ENCODE results near the gene STUM. TPM values are rescaled to one million over a fixed set of nuclear protein-coding genes. Genes with fewer than 3 reads are reported as not detected.
A peak's percentile ranks its signal among the peaks of the same experiment; 100 is the strongest.
"Not testable (repeated sequence)": the region's sequence is repeated elsewhere in the genome, so short reads cannot be mapped to it uniquely, and the experiment has no call there.

STUM gene
- total and polyA plus RNA-seq, 2 donors from 2014 or later, result 1.6 to 1.9 TPM

DNA sequence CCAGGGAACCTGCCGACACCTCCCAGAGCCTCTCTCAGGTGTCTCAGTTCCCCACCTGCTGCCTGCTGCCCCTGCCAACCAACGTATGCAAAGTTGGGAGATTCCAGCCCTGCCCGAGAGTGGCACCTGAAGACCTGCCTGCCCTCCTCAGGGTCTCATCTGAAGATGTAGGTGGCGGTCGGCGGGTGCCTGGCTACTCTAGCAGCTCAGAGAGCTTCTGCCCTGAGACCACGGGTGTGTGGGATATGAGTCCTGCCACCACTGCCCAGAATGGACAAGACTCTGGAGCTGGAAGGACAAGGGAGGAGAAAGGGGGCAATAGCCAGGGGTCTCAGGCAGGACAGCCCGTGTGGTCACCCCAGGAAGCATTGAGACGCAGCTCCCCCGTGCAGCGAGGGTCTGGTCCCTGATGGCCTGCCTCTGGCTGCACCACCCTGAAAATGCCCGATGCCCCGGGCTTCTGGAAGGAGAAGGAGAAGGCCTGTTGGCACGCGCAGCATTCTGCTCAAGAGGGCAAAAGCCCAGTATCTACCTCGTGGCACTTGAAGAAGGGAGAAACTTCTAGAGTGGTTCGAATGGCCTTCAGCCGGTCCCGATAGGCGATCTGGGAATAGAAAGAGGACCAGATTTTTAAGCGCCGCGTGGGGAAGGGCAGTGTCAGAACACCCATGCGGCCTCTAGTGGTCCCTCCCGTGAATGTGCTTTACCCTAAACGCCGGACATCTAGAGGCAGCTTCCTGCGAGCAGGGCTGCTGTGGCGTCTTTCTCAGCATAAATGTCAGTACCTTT is 88.8 kb downstream of the STUM start:
- Histone ChIP-seq H3K36me3 (ENCODE audit: control insufficient read depth in 2 of 3, insufficient read depth in 3 of 3, low read length in 3 of 3) (peaks cover 0 to 7% (median 2%) of the 10 kb centered on the region in 3 donors), H3K27me3 (ENCODE audit: control insufficient read depth, insufficient read depth, low read length) (no peaks in the 10 kb centered on the region), H3K27ac (ENCODE audit: low read depth in 2 of 2, low read length in 2 of 2) (no peak overlapping the region), H3K9ac (ENCODE audit: low read length in 3 of 3) (no peak overlapping the region), H3K9me3 (ENCODE audit: control insufficient read depth in 2 of 3, insufficient read depth in 1 of 3, low read length in 3 of 3) (no peaks in the 10 kb centered on the region), H3K4me1 (ENCODE audit: control insufficient read depth in 2 of 3, insufficient read depth in 2 of 3, low read depth in 1 of 3, low read length in 3 of 3) (no peaks in the 10 kb centered on the region), H3K4me3 (ENCODE audit: low read length in 3 of 3) (no peak overlapping the region)
- intact Hi-C loops (cut with DNase I), result no loop called here
- peak in 2 of 5 donors; percentile 35 to 74 for DNase-seq
- TF ChIP-seq, protein P1, sequence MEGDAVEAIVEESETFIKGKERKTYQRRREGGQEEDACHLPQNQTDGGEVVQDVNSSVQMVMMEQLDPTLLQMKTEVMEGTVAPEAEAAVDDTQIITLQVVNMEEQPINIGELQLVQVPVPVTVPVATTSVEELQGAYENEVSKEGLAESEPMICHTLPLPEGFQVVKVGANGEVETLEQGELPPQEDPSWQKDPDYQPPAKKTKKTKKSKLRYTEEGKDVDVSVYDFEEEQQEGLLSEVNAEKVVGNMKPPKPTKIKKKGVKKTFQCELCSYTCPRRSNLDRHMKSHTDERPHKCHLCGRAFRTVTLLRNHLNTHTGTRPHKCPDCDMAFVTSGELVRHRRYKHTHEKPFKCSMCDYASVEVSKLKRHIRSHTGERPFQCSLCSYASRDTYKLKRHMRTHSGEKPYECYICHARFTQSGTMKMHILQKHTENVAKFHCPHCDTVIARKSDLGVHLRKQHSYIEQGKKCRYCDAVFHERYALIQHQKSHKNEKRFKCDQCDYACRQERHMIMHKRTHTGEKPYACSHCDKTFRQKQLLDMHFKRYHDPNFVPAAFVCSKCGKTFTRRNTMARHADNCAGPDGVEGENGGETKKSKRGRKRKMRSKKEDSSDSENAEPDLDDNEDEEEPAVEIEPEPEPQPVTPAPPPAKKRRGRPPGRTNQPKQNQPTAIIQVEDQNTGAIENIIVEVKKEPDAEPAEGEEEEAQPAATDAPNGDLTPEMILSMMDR (IDR thresholded peaks at IDR 0.05; ENCODE audit: borderline replicate concordance, extremely low read depth, insufficient read depth), result peak; percentile 4
- FAIRE-seq, result no peak

DNA sequence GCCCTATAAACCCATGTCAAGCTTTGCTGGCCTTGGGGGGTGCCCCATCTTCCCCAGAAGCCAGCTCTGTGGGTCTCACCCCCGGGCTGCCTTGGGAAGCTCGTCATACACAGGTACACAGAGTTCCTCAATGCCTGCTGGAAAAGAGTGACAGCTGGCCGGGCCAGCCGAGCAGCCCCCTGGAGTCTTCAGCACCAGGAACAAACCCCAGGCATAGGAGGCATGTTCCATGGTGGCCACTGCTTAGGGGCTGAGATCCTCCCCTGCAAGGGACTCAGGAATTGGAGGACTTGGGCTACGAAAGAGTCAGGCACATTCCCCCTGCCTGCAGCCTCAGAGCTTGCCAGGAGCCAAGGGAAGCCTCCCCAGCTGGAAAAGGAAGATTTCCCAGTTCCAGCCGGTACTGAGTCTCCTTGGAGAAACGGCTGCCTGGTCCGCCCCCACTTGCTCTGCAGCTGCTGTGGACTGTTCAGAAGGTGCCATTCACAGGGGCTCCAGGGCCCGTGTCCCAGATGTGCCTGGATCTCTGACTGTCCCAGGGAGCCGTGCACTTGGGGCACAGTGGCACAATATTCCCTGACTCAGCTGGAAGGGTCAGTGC is 89.5 kb downstream of the STUM start:
- no peaks in the 10 kb centered on the region for H3K4me1 ChIP-seq (ENCODE audit: control insufficient read depth in 2 of 3, insufficient read depth in 2 of 3, low read depth in 1 of 3, low read length in 3 of 3)
- H3K4me3 ChIP-seq (ENCODE audit: low read length in 3 of 3), result no peak overlapping the region
- no peak overlapping the region for H3K9ac ChIP-seq (ENCODE audit: low read length in 3 of 3)
- TF ChIP-seq, protein P1 (IDR thresholded peaks at IDR 0.05; ENCODE audit: borderline replicate concordance, extremely low read depth, insufficient read depth), result no peak
- H3K27ac ChIP-seq (ENCODE audit: low read depth in 2 of 2, low read length in 2 of 2), result no peak overlapping the region
- peaks cover 0 to 7% (median 2%) of the 10 kb centered on the region in 3 donors for H3K36me3 ChIP-seq (ENCODE audit: control insufficient read depth in 2 of 3, insufficient read depth in 3 of 3, low read length in 3 of 3)
- no peaks in the 10 kb centered on the region for H3K9me3 ChIP-seq (ENCODE audit: control insufficient read depth in 2 of 3, insufficient read depth in 1 of 3, low read length in 3 of 3)
- FAIRE-seq, result no peak
- DNase-seq, result peak in 2 of 5 donors; percentile 21 to 67
- no peaks in the 10 kb centered on the region for H3K27me3 ChIP-seq (ENCODE audit: control insufficient read depth, insufficient read depth, low read length)
- intact Hi-C loops (cut with DNase I), result no loop called here

DNA sequence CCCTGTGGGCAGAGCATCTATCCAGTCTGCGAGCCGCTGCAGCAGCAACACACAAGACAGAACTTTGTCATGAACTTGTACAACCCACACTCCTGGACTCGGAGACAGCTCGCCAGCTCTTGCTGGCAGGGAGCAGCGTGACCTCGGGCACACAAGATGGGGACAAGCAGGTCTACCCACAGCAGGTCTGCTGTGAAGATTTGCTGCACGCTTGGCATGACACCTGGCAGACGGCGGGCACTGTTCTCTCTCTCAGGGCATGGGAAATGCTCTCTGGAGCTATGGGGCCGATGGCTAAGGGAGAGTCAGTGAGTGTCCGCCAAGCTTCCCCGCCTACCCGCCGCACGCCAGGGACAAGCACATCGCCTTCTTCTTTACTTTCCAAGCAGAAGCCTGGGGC is 90.0 kb downstream of the STUM start:
- DNase-seq, result peak in 1 of 5 donors; percentile 48
- Histone ChIP-seq H3K36me3 (ENCODE audit: control insufficient read depth in 2 of 3, insufficient read depth in 3 of 3, low read length in 3 of 3) (peaks cover 0 to 8% (median 2%) of the 10 kb centered on the region in 3 donors), H3K27ac (ENCODE audit: low read depth in 2 of 2, low read length in 2 of 2) (no peak overlapping the region), H3K27me3 (ENCODE audit: control insufficient read depth, insufficient read depth, low read length) (no peaks in the 10 kb centered on the region), H3K9me3 (ENCODE audit: control insufficient read depth in 2 of 3, insufficient read depth in 1 of 3, low read length in 3 of 3) (no peaks in the 10 kb centered on the region), H3K4me1 (ENCODE audit: control insufficient read depth in 2 of 3, insufficient read depth in 2 of 3, low read depth in 1 of 3, low read length in 3 of 3) (no peaks in the 10 kb centered on the region), H3K4me3 (ENCODE audit: low read length in 3 of 3) (no peak overlapping the region), H3K9ac (ENCODE audit: low read length in 3 of 3) (no peak overlapping the region)
- TF ChIP-seq, protein P1 (IDR thresholded peaks at IDR 0.05; ENCODE audit: borderline replicate concordance, extremely low read depth, insufficient read depth), result no peak
- intact Hi-C loops (cut with DNase I), result no loop called here
- FAIRE-seq, result no peak

DNA sequence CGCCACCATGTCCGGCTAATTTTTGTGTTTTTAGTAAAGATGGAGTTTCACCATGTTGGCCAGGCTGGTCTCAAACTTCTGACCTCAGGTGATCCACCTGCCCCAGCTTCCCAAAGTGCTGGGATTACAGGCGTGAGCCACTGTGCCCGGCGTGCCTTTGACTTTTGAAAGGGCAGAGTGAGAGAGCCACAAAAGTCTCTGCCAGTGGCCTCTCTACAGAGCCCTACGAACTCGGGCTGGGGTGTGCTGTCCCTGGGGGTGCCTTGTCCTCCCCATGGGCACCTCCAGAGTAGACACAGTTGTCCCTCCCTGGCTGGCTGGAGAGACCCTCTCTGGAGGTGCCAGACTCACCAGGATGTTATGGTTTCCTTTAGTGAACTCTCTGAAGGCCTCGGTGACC is 90.6 kb downstream of the STUM start:
- DNase-seq; H3K9ac ChIP-seq (ENCODE audit: low read length in 3 of 3); H3K27ac ChIP-seq (ENCODE audit: low read depth in 2 of 2, low read length in 2 of 2); H3K27me3 ChIP-seq (ENCODE audit: control insufficient read depth, insufficient read depth, low read length); H3K4me3 ChIP-seq (ENCODE audit: low read length in 3 of 3); FAIRE-seq; H3K4me1 ChIP-seq (ENCODE audit: control insufficient read depth in 2 of 3, insufficient read depth in 2 of 3, low read depth in 1 of 3, low read length in 3 of 3); H3K9me3 ChIP-seq (ENCODE audit: control insufficient read depth in 2 of 3, insufficient read depth in 1 of 3, low read length in 3 of 3); intact Hi-C loops (cut with DNase I): not testable (repeated sequence)
- H3K36me3 ChIP-seq (ENCODE audit: control insufficient read depth in 2 of 3, insufficient read depth in 3 of 3, low read length in 3 of 3), result peaks cover 0 to 11% (median 2%) of the 10 kb centered on the region in 3 donors
